GM18867 (cell line): Measurements from ENCODE around the gene ADH7.
"Not testable (repeated sequence)": the region's sequence is repeated elsewhere in the genome, so short reads cannot be mapped to it uniquely, and the experiment has no call there.

ENCODE experiments used
- ATAC-seq: cut with Tn5 transposase; IDR thresholded peaks from one replicate; pipeline ENCODE4 v1.9.1; 2021; ENCODE audit warnings: mild to moderate bottlenecking, moderate library complexity; ENCODE audit not compliant: unreplicated experiment

The ADH7 gene

DNA sequence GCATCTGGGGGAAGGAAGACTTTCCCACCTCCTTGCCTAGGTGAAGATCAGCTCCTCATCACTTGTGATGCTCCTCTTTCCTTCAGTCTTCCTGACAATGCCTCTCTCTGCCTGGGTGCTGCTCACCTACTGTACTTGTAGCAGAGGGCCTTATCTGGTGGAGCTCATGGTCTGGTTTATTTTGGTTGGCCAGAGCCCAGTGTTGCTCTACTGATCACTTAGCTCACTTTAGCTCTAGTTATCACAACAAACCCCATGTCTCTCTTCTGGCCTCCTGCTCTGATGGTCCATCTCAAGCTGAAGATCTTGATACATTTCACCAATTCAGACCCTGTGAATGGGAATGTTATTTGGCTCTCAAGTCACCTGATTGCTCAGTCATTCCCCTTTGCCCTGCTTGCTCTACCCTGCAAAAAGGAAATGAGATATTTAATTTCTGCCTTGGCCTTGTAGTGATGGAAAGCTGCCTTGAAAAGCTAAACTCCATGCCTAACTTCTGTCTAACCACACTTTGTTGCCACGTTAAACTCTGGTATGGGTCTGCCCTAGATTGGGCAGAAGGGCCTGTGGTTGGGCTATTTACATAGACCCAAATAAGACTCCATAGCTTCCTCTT, 52.3 kb downstream of the ADH7 start:
- no peak for ATAC-seq

DNA sequence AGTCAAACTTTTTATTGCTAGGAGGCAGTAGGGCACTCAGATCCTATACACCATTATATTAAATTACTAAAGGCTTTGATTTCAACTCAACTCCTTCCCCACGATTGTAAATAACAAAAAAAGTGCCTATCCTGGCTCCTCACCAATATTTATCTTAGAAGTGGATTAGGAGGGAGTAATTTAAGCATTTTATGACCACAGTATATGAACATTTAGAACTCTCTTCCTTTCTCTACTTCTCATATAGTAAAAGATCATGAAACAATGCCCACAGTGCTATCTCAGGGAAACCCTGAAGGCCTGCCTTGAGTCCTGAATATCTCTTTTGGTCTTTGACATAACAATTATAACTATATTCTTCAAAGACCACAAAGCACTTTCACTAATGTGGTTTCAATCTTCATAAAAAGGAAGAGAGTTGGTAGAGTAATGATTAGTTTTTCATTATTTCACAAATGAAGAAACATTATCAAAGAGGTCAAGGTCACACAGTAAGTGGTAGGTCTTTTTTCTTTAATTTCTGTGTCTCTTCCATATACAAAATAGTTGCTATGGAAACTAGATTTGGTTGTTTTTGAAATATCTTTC, 53.5 kb downstream of the ADH7 start:
- ATAC-seq = peak; percentile 42

DNA sequence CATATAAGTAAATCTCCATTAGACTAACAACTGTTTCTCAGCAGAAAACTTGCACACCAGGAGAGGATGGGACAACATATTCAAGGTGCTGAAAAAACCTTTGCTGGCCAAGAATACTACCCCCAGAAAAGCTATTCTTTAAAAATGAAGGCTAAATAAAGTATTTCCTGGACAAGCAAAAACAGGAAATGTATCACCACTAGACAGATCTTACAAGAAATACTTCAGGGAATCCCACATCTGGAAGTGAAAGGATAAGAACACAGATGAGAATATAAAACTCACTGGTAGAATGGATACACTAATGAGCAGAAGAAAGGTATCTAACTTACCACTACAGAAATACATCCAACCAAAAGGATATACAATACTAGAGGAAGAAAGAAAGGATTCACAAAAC, 55.6 kb downstream of the ADH7 start:
- no peak for ATAC-seq

DNA sequence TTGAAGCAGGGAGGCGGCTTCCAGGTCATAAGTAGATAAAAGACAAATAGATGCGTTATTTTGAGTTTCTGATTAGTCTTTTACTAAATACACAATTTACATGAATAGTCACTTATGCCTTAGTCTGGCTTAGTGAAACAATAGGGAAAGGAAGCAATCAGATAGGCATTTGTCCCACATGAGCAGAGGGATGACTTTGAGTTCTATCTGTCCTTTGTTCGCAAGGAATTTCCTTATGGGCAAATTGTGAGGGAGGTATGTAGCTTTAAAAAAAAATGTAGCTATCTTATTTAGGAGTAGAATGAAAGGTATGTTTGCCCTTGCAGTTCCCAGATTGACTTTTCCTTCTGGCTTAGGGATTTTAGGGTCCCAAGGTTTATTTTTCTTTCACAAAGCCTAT, 56.3 kb downstream of the ADH7 start:
- ATAC-seq = no peak

DNA sequence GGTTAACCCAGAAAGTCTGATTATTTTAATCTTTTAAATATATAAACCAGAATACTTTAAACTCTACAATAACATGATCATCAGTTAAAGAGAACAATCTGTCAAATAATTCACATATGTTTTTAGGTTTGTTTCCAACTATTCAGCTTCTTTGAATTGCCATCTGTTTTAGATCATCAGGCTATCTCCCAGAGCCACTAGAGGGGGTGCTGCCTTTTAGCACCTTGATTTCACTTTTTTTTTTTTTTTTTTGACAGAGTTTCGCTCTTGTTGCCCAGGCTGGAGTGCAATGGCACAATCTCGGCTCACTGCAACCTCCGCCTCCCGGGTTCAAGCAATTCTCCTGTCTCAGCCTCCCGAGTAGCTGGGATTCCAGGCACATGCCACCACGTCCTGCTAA, 57.8 kb downstream of the ADH7 start:
- ATAC-seq = peak; percentile 66

DNA sequence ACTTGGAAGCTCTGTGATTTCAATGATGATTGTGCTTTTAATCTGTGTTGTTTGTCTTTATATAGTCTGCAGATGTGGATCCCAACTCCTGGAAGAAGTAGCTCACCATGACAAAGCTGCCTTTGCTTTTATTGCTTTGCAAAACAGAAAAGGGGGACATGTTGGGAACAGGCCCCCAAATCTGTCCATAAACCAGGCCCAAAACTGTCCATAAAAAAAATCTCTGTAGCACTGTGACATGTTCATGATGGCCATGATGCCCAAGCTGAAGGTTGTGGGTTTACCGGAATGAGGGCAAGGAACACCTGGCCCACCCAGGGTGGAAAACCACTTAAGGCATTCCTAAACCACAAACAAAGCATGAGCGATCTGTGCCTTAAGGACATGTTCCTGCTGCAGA, 62.7 kb downstream of the ADH7 start:
- ATAC-seq = not testable (repeated sequence)

DNA sequence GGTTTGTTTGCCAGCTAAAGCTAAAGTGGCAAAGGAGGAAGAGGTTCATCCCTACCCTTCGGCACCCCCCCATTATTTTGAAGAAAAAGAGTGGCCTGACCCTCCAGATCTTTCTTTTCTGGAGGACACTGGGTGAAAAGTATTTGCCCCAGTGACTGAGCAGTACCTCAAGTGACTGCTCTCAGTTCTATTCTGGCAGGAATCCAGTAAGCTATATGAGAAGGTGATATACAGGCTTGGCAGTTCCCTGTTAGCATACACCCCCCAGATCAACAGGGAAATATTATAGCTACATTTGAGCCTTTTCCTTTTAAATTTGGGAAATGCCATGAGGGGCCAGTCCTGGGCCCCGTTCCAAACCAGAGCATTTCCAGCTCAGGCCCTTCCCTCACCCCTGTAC, 67.3 kb downstream of the ADH7 start:
- not testable (repeated sequence) for ATAC-seq

DNA sequence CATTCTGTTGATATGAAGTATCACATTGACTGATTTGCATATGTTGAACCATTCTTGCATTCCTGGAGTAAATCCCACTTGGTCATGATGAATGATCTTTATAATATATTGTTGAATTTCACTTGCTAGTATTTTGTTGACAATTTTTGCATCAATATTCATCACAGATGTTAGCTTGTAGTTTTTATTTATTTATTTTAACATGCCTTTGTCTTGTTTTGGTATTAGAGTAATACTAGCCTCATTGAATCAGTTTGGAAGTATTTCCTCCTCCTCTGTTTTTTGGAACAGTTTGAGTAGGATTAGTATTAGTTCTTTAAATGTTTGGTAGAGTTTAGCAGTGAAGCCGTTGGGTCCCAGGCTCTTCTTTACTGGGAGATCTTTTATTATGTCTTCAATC, 68.7 kb downstream of the ADH7 start:
- no peak for ATAC-seq

DNA sequence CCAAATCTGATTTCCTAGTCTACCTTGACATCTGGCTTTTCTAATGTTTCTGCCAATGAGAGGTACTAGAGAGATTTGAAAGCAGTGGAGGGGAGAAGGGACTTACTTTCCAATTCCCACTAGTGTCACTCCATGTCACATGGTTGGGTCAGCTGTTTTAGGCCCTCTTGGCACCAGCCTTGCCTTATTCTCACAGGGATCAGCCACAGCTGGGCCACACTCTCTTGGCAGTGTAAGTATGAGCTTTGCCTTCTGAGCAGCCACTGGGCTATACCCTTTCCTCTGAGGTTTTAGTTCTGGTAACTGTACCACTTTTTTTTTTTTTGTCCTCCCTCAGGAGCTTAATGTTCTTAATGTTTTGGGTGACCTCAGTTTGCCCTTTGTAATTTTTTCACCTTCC, 72.4 kb downstream of the ADH7 start:
- no peak for ATAC-seq
